ENCODE results near the gene HOXB1. TPM values are rescaled to one million over a fixed set of nuclear protein-coding genes. Genes with fewer than 3 reads are reported as not detected.

HOXB1 gene
- total RNA-seq, 1 donor: not detected

DNA sequence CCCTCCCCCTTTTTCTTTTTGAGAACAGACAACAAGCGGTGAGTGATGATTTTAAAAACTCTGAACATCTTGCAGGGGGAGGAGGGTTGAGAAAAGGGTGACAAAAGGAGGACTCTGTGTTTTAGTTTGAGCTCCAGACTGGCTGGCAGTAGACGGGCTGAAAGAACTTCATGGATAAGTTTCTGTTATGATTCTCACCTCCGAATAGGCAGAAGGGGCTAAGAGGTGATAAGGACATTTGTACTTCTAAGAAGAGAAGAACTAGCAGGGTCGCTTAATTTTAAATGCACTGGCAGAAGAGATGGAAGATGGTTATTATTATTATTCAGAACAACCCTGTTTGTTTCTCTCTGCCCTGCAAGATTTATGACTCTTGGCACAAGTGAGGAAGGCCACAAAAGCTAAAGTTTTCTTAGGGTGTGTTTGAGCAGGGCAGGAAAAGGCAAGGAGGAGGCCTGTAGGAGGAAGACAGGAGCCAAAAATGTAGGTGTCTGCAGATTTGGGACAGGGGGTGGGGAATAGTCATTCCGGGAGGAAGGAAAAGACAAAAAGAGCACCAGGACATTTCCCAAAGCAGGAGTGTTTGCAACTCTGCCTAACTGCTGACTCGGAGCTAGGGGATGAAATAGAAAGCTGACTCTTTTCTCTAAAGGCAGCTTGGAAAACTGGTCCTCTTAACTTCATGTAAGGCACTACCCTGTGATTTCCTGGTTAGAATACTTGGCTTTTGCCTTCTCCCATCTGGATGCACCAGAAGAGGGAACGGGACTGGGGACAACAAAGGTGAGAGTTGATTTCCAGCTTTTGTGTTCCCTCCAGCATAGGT lies 26.0 kb upstream of the HOXB1 start:
- no peak overlapping the region for H3K4me3 ChIP-seq (ENCODE audit: low read depth, low read length)
- DNase-seq (ENCODE audit: low read depth): no peak
- TF ChIP-seq, protein P1, sequence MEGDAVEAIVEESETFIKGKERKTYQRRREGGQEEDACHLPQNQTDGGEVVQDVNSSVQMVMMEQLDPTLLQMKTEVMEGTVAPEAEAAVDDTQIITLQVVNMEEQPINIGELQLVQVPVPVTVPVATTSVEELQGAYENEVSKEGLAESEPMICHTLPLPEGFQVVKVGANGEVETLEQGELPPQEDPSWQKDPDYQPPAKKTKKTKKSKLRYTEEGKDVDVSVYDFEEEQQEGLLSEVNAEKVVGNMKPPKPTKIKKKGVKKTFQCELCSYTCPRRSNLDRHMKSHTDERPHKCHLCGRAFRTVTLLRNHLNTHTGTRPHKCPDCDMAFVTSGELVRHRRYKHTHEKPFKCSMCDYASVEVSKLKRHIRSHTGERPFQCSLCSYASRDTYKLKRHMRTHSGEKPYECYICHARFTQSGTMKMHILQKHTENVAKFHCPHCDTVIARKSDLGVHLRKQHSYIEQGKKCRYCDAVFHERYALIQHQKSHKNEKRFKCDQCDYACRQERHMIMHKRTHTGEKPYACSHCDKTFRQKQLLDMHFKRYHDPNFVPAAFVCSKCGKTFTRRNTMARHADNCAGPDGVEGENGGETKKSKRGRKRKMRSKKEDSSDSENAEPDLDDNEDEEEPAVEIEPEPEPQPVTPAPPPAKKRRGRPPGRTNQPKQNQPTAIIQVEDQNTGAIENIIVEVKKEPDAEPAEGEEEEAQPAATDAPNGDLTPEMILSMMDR (IDR thresholded peaks at IDR 0.05; ENCODE audit: insufficient read depth, low read depth, low read length): no peak

GRCh38 chr17:48556229-48556575 lies 25.4 kb upstream of the HOXB1 start:
- DNase-seq (ENCODE audit: low read depth): no peak
- TF ChIP-seq, protein P1 (IDR thresholded peaks at IDR 0.05; ENCODE audit: insufficient read depth, low read depth, low read length): no peak
- no peak overlapping the region for H3K4me3 ChIP-seq (ENCODE audit: low read depth, low read length)

GRCh38 chr17:48555258-48556228 lies 24.7 kb upstream of the HOXB1 start:
- peak overlapping the region; percentile 41 for H3K4me3 ChIP-seq (ENCODE audit: low read depth, low read length)
- TF ChIP-seq, protein P1 (IDR thresholded peaks at IDR 0.05; ENCODE audit: insufficient read depth, low read depth, low read length): no peak
- peak; percentile 90 for DNase-seq (ENCODE audit: low read depth)

DNA sequence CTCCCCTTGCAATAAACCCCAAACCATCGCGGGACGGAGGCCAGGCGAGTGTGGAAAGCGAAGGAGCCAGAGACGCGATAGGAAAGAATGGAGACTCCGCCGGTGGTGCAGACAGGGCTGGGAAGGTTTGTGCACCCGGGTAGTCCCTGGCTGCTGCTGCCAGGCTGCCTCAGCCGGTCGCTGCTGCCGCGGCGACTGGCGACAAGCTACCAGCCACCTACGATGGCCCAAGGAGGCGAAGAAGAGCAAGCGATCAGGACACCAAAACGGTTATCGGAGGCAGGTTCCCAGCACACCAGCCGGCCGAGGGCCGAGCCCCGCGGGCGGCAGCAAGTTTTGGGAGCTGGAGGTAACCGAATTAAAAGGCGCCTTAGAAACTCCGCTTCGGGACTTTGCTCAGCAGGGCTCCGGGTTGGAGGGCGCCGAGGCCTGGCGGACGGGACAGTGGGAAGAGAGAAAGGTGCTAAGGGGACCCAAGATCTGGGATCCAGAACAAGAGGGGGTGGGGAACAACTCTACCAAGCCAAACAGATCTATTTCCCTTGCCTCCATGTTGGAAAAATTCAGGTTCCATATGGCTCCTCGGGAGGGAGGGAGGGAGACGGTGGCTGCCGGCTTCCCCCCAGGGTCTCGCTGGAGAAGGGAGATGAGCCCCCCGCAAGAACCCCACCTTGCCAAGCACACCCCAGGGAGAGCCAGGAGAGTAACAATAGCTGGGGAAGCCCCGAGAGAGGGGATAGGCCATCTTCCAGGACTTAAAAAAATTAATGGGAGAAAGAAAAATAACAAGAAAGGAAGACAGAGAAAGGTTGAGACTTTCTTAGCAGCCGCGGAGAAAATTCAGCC lies 23.8 kb upstream of the HOXB1 start:
- no peak for DNase-seq (ENCODE audit: low read depth)
- no peak overlapping the region for H3K4me3 ChIP-seq (ENCODE audit: low read depth, low read length)
- TF ChIP-seq, protein P1 (IDR thresholded peaks at IDR 0.05; ENCODE audit: insufficient read depth, low read depth, low read length): no peak

- no peak for DNase-seq (ENCODE audit: low read depth)
- TF ChIP-seq, protein P1 (IDR thresholded peaks at IDR 0.05; ENCODE audit: insufficient read depth, low read depth, low read length): no peak
- H3K4me3 ChIP-seq (ENCODE audit: low read depth, low read length): no peak overlapping the region
Observed at GRCh38 chr17:48553826-48554225, 23.0 kb upstream of the HOXB1 start.

- TF ChIP-seq, protein P1 (IDR thresholded peaks at IDR 0.05; ENCODE audit: insufficient read depth, low read depth, low read length): no peak
- DNase-seq (ENCODE audit: low read depth): no peak
- no peak overlapping the region for H3K4me3 ChIP-seq (ENCODE audit: low read depth, low read length)
Observed at GRCh38 chr17:48553190-48553547, 22.4 kb upstream of the HOXB1 start.
